ENCODE results near the gene RAB31. TPM values are rescaled to one million over a fixed set of nuclear protein-coding genes. Genes with fewer than 3 reads are reported as not detected.

RAB31 gene
- total and polyA plus RNA-seq, 2 of the 13 experiments (the other 11 are each of a cell fraction or from before 2014, with no cell fraction given), result 1.1 to 1.7 TPM

DNA sequence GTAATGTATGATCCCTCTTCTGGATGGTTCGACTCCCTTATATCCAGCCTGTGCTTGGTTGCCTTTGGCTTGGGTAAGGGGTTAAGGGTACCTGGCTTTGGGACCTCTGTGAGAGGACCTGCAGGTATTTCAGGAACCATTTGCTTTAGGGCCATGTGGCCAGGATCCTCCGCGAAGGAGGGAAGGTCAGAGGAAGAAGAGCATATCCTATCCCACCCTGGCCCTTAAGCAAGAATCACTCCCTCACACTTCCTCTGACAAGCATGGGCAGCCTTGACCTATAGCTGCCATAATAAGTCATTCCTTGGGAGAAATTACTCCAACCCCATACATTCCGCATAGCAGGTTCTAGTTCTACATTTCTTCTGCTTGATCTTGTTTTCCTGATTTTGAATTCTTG, 118.6 kb downstream of the RAB31 start:
- no peaks in the 10 kb centered on the region for H3K79me2 ChIP-seq (ENCODE audit: insufficient read depth, low read length)
- H3K36me3 ChIP-seq (replicated peaks in 1 of 2; ENCODE audit: control insufficient read depth in 1 of 2, insufficient read depth in 2 of 2, low read length in 2 of 2), result no peaks in the 10 kb centered on the region
- H3K9me3 ChIP-seq (ENCODE audit: low read length), result no peaks in the 10 kb centered on the region
- H3K4me1 ChIP-seq (ENCODE audit: insufficient read depth, low read length), result peaks cover 23% of the 10 kb centered on the region
- 91% methylated on average over 4 of the region's 4 CpGs for WGBS (ENCODE audit: low lambda C conversion rate)
- H3K4me3 ChIP-seq (replicated peaks in 1 of 3; ENCODE audit: insufficient read depth in 1 of 3, low read depth in 2 of 3, low read length in 3 of 3), result no peak overlapping the region
- BruUV-seq (replicated peaks), result no TSS peak
- intact Hi-C loops (cut with micrococcal nuclease; ENCODE audit: unreplicated experiment), result no loop called here
- in situ Hi-C loops (cut with HindIII; ENCODE audit: extremely low pct_ligation_motif_present, low pct_unique_long_range_greater_than_20kb), result no loop called here
- no peaks in the 10 kb centered on the region for H4K20me1 ChIP-seq (ENCODE audit: insufficient read depth, low read length)
- DNase-seq (ENCODE audit: low spot score) (no peak), ATAC-seq (no peak), FAIRE-seq (no peak)
- CTCF ChIA-PET (ENCODE audit: low intra/inter-chr PET ratio, low total read pairs), result no interaction called here
- no peak overlapping the region for H3K4me2 ChIP-seq (ENCODE audit: low read depth, low read length)
- POLR2A ChIA-PET, result no interaction called here
- H3K27ac ChIP-seq (ENCODE audit: extremely low read length, insufficient read depth, low read length), result no peak overlapping the region
- no peaks in the 10 kb centered on the region for H3K27me3 ChIP-seq (ENCODE audit: control insufficient read depth in 1 of 2, insufficient read depth in 2 of 2, low read length in 2 of 2)
- TF ChIP-seq ZNF766 (CRISPR knock-in tag; IDR thresholded peaks at IDR 0.05; ENCODE audit: borderline replicate concordance) (no peak), ZNF260 (CRISPR knock-in tag; IDR thresholded peaks at IDR 0.05; ENCODE audit: borderline replicate concordance, low read depth) (no peak), ZNF496 (CRISPR knock-in tag; IDR thresholded peaks at IDR 0.05; ENCODE audit: insufficient replicate concordance) (no peak), FIP1L1 (IDR thresholded peaks at IDR 0.05; ENCODE audit: borderline replicate concordance, insufficient read depth, low read depth, low read length) (no peak), REXO4 (CRISPR knock-in tag; IDR thresholded peaks at IDR 0.05; ENCODE audit: borderline replicate concordance) (no peak), ZNF556 (CRISPR knock-in tag; IDR thresholded peaks at IDR 0.05; ENCODE audit: borderline replicate concordance) (no peak), ZNF552 (CRISPR knock-in tag; IDR thresholded peaks at IDR 0.05; ENCODE audit: borderline replicate concordance) (no peak), SIN3A (IDR thresholded peaks at IDR 0.05; ENCODE audit: borderline replicate concordance, low read depth, low read length) (no peak), ATRX (CRISPR knock-in tag; IDR thresholded peaks at IDR 0.05; ENCODE audit: borderline replicate concordance) (no peak), CAMTA2 (CRISPR knock-in tag; IDR thresholded peaks at IDR 0.05; ENCODE audit: borderline replicate concordance) (no peak), ZNF207 (IDR thresholded peaks at IDR 0.05; ENCODE audit: borderline replicate concordance) (no peak), PHF5A (CRISPR knock-in tag; IDR thresholded peaks at IDR 0.05; ENCODE audit: low read depth, unreplicated experiment) (no peak), HNF1A (IDR thresholded peaks at IDR 0.05; ENCODE audit: low read depth) (no peak), HNF1A (CRISPR knock-in tag; IDR thresholded peaks at IDR 0.05; ENCODE audit: borderline replicate concordance) (no peak), DR1 (CRISPR knock-in tag; IDR thresholded peaks at IDR 0.05) (no peak)
- TF ChIP-seq, protein P1, sequence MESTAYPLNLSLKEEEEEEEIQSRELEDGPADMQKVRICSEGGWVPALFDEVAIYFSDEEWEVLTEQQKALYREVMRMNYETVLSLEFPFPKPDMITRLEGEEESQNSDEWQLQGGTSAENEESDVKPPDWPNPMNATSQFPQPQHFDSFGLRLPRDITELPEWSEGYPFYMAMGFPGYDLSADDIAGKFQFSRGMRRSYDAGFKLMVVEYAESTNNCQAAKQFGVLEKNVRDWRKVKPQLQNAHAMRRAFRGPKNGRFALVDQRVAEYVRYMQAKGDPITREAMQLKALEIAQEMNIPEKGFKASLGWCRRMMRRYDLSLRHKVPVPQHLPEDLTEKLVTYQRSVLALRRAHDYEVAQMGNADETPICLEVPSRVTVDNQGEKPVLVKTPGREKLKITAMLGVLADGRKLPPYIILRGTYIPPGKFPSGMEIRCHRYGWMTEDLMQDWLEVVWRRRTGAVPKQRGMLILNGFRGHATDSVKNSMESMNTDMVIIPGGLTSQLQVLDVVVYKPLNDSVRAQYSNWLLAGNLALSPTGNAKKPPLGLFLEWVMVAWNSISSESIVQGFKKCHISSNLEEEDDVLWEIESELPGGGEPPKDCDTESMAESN (CRISPR knock-in tag; conservative IDR thresholded peaks at IDR 0.05), result no peak
- no peak overlapping the region for H2AFZ ChIP-seq (ENCODE audit: low read length)
- H3K9ac ChIP-seq (ENCODE audit: insufficient read depth, low read depth, low read length), result no peak overlapping the region
